Colonic mucosa (tissue), 4 donors: ENCODE measurements around the gene FBLN1. TPM values are rescaled to one million over a fixed set of nuclear protein-coding genes. Genes with fewer than 3 reads are reported as not detected.

ENCODE experiments used
- DNase-seq: peaks from one replicate; pipeline ENCODE4 v3.0.0-alpha.2; 2020
- H3K27ac ChIP-seq: fragments of 200-600 bp; one replicate; pipeline ENCODE4 v1.8.0; 2021
- H3K27me3 ChIP-seq: fragments of 200-600 bp; one replicate; pipeline ENCODE4 v1.8.0; 2021
- H3K36me3 ChIP-seq: fragments of 200-600 bp; one replicate; pipeline ENCODE4 v1.8.0; 2021
- H3K4me1 ChIP-seq: fragments of 200-600 bp; one replicate; pipeline ENCODE4 v1.8.0; 2021; ENCODE audit warnings: mild to moderate bottlenecking
- H3K4me3 ChIP-seq: fragments of 200-600 bp; one replicate; pipeline ENCODE4 v1.8.0; 2021
- H3K9ac ChIP-seq, 2 donors: one replicate each; pipeline ENCODE4 v1.7.0; 2013; ENCODE audit warnings: control low read depth in 2 of 2, low read depth in 2 of 2, low read length in 2 of 2
- H3K9me3 ChIP-seq: fragments of 200-600 bp; one replicate; pipeline ENCODE4 v1.8.0; 2021
- CTCF ChIP-seq: fragments of 200-600 bp; IDR thresholded peaks from one replicate; pipeline ENCODE4 v1.8.0; 2022; ENCODE audit warnings: antibody characterized with exemption, mild to moderate bottlenecking
- intact Hi-C: fragments of 100-400 bp; cut with DNase I; formaldehyde crosslinking; loops from one replicate; pipeline ENCODE4 v1.14.1; 2022
- total RNA-seq, 2 donors: library from RNA; stranded (reverse); fragmentation: NEBNext Ultra II Directional in 1 of 2; extraction: Animal tissue kit (Norgen Biotek cat#: 25700) in 1 of 2; gene quantifications; one replicate each; pipeline ENCODE4 v1.2.1, GENCODE V29; 2021
- donor health status: healthy.
- donor health status: DM: no; HTN: no; CAD: no.
- donor health status: DM: no; HTN: no; CAD: no.

FBLN1 gene
- total RNA-seq, 2 donors from 2014 or later: 41.6 to 65.5 TPM

- H3K9me3 ChIP-seq: no peaks in the 10 kb centered on the region
- no peak overlapping the region for H3K27ac ChIP-seq
- H3K27me3 ChIP-seq: no peaks in the 10 kb centered on the region
- intact Hi-C loops: loop anchor here (5.0 kb wide), 1 partner anchor 58 kb away; no protein-coding TSS in a partner anchor
- no peak overlapping the region for H3K9ac ChIP-seq
- no peak for DNase-seq
- no peaks in the 10 kb centered on the region for H3K36me3 ChIP-seq
- no peak overlapping the region for H3K4me3 ChIP-seq
- H3K4me1 ChIP-seq: peaks cover 6% of the 10 kb centered on the region
- no peak for TF ChIP-seq CTCF
Measured at GRCh38 chr22:45640291-45640940, 137.7 kb downstream of the FBLN1 start.

GRCh38 chr22:45640941-45641621, 138.4 kb downstream of the FBLN1 start:
- no peak for DNase-seq
- no peaks in the 10 kb centered on the region for H3K9me3 ChIP-seq
- H3K27me3 ChIP-seq: no peaks in the 10 kb centered on the region
- H3K27ac ChIP-seq: no peak overlapping the region
- no peaks in the 10 kb centered on the region for H3K36me3 ChIP-seq
- no peak for TF ChIP-seq CTCF
- H3K4me1 ChIP-seq: peaks cover 8% of the 10 kb centered on the region
- H3K9ac ChIP-seq: no peak overlapping the region
- intact Hi-C loops: loop anchor here (5.0 kb wide), 1 partner anchor 59 kb away; no protein-coding TSS in a partner anchor
- no peak overlapping the region for H3K4me3 ChIP-seq

GRCh38 chr22:45642986-45643385, 140.3 kb downstream of the FBLN1 start:
- intact Hi-C loops: loop anchor here (5.0 kb wide), 1 partner anchor 61 kb away; no protein-coding TSS in a partner anchor
- no peaks in the 10 kb centered on the region for H3K9me3 ChIP-seq
- no peak overlapping the region for H3K27ac ChIP-seq
- H3K4me1 ChIP-seq: peaks cover 8% of the 10 kb centered on the region
- H3K36me3 ChIP-seq: no peaks in the 10 kb centered on the region
- no peak overlapping the region for H3K4me3 ChIP-seq
- no peak for TF ChIP-seq CTCF
- H3K27me3 ChIP-seq: no peaks in the 10 kb centered on the region
- DNase-seq: no peak
- H3K9ac ChIP-seq: no peak overlapping the region

- intact Hi-C loops: loop anchor here (5.0 kb wide), 3 partner anchors 62 to 218 kb away; no protein-coding TSS in a partner anchor
- TF ChIP-seq CTCF: no peak
- no peak overlapping the region for H3K4me3 ChIP-seq
- H3K27ac ChIP-seq: no peak overlapping the region
- no peaks in the 10 kb centered on the region for H3K9me3 ChIP-seq
- no peak overlapping the region for H3K9ac ChIP-seq
- no peak for DNase-seq
- H3K36me3 ChIP-seq: no peaks in the 10 kb centered on the region
- H3K27me3 ChIP-seq: no peaks in the 10 kb centered on the region
- H3K4me1 ChIP-seq: peaks cover 4% of the 10 kb centered on the region
Measured at GRCh38 chr22:45644714-45645113, 142.0 kb downstream of the FBLN1 start.

GRCh38 chr22:45645150-45645525, 142.5 kb downstream of the FBLN1 start:
- Histone ChIP-seq H3K4me1 (peaks cover 4% of the 10 kb centered on the region), H3K27ac (no peak overlapping the region), H3K36me3 (no peaks in the 10 kb centered on the region), H3K9me3 (no peaks in the 10 kb centered on the region), H3K27me3 (no peaks in the 10 kb centered on the region), H3K4me3 (peak overlapping the region; percentile 6), H3K9ac (no peak overlapping the region)
- intact Hi-C loops: loop anchor here (5.0 kb wide), 2 partner anchors 187 to 217 kb away; no protein-coding TSS in a partner anchor
- TF ChIP-seq CTCF: no peak
- no peak for DNase-seq
